CD4-positive, alpha-beta T cell treated with Interleukin-4 for 4 hours (primary cell): ENCODE data around the gene FEZ2.
A peak's percentile ranks its signal among the peaks of the same experiment; 100 is the strongest.

Experiments
- DNase-seq: peaks from one replicate; pipeline ENCODE4 v3.0.0-alpha.2; 2020

Gene FEZ2

GRCh38 chr2:36526226-36526625, 71.7 kb downstream of the FEZ2 start:
- no peak for DNase-seq

DNA sequence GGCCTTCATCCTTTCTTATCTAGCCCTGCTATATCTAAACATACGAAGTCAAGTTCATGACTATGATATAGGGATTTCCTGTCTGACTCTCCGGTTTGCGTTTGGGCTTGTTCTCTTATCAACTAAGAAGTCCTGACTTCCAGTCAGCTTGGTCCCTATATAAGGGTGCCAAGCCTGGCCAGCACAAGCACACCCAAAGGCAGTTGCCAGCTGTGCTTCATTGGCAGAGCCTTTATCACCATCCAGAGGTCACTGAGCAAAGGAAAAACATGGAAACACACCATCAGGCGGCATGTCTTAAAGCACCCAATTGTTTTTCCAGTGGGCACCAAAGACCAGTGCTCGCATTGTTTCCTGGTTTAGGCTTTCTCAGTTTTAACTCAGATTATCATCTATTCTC, 72.7 kb downstream of the FEZ2 start:
- no peak for DNase-seq

GRCh38 chr2:36523153-36523552, 74.8 kb downstream of the FEZ2 start:
- DNase-seq: no peak

- no peak for DNase-seq
Measured at GRCh38 chr2:36520431-36520830, 77.5 kb downstream of the FEZ2 start.

- no peak for DNase-seq
Measured at GRCh38 chr2:36516136-36516870, 81.7 kb downstream of the FEZ2 start.

DNA sequence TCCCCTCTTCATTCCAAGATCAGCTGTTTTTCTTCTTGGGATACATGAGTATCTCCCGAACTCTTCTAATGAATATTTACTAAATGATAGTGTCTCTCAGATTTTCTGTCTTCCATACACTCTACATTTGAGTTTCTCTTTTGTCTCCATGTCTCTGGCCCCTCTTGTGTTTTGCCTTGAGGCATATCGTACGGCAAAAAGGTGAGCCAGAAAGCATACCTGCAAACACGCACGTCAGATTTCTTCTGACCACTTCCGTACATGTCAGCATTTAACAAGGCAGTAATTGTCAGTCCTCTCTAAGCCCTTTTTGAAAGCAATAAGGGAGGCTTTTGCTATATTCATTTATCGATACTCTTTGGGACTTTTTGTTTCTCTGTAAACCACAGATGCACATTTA, 82.4 kb downstream of the FEZ2 start:
- no peak for DNase-seq

DNA sequence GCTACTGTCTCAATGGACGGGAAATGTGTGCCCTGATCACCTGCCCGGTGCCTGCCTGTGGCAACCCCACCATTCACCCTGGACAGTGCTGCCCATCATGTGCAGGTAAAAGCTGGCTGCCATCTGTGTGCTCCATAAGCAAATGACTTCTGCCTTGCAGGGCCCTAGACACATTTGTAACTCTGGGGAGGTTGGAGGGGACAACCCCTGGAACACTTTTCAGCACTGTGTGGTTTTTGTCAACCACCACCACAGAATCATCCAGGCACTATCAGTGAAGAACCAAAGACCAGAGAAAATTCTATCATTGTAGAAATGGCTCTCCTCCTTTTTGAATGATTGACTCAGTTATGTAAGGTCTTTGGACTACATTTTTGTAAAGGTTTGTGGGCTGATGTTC, 84.3 kb downstream of the FEZ2 start:
- DNase-seq: no peak

DNA sequence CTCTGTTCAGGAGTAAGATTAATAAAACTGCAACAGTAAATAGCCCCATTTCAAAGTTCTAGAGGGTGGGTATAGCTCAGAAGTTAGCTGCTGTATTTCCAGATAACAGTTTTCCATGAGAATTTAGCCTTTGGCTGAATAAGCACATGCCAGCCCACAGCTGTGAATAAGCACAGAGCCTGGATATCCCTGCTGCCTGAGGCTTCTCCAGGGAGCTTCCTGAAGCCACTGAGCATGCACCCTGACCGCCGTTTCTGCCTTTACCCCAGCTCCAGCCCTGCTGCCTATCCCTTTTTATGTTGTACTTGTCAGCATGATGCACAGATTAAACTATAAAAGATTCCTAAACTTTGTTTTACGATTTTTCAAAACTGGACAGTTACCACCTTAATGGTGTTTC, 85.3 kb downstream of the FEZ2 start:
- no peak for DNase-seq

- DNase-seq: no peak
Measured at GRCh38 chr2:36511858-36512603, 85.9 kb downstream of the FEZ2 start.

- DNase-seq: no peak
Measured at GRCh38 chr2:36509075-36509474, 88.9 kb downstream of the FEZ2 start.

DNA sequence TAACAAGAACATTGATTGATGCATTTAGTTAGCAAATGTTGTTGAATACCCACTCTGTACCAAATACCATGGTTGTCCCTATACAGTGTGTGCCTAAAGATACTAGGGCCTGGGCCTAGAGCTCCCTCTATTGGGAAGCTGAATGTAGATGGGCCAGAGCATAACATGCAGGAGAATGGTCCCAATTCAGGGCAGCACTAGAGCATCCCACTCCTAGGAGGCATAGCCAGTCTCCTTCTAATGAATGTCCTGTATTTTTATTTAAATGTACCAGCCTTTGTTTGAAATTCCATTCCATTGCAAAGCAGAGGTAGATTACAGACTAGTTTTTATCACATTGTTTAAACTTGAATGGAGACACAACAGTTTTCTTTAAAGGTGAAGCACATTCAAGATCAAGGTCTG, 90.6 kb downstream of the FEZ2 start:
- DNase-seq: peak; percentile 32
